Activated CD4-positive, alpha-beta T cell treated with anti-CD3 and anti-CD28 coated beads for 4 hours (primary cell): ENCODE data around the gene SLC35F5.
"Not testable (repeated sequence)": the region's sequence is repeated elsewhere in the genome, so short reads cannot be mapped to it uniquely, and the experiment has no call there.

Experiments
- DNase-seq, 2 donors: peaks; one replicate each; pipeline ENCODE4 v3.0.0-alpha.2; 2020

SLC35F5 gene

GRCh38 chr2:113692698-113693428, 63.6 kb downstream of the SLC35F5 start:
- peak; percentile 8 for DNase-seq

DNA sequence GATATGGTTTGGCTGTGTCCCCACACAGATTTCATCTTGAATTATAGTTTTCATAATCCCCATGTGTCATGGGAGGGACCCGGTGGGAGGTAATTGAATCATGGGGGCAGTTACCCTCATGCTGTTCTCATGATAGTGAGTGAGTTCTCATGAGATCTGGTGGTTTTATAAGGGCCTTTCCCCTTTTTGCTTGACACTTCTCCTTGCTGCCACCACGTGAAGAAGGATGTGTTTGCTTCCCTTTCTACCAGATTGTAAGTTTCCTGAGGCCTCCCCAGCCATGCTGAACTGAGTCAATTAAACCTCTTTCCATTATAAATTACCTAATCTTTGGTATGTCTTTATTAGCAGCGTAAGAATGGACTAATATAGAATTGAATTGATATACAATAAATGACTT, 65.6 kb downstream of the SLC35F5 start:
- not testable (repeated sequence) for DNase-seq

- no peak for DNase-seq
Measured at GRCh38 chr2:113686537-113686936, 69.9 kb downstream of the SLC35F5 start.

GRCh38 chr2:113685471-113685870, 71.0 kb downstream of the SLC35F5 start:
- no peak for DNase-seq

DNA sequence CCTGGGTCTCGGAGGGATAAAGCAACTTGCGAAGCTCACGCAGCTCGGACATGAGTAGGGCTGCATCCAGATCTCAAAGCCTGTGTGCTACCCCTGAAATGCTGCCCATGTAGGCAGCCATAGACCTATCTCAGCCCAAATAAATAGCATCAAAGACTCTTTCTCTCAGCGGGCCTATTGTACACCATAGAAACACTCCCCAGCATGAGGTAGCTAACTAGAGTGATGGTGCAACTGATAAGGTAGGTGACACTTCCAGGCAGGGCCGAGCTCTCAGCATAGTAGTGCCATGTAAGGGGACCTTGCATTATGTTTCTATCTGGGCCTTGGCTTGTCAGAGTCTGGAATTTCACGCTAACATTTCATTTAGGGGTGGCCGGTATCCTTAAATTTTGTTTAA, 77.0 kb downstream of the SLC35F5 start:
- no peak for DNase-seq

DNA sequence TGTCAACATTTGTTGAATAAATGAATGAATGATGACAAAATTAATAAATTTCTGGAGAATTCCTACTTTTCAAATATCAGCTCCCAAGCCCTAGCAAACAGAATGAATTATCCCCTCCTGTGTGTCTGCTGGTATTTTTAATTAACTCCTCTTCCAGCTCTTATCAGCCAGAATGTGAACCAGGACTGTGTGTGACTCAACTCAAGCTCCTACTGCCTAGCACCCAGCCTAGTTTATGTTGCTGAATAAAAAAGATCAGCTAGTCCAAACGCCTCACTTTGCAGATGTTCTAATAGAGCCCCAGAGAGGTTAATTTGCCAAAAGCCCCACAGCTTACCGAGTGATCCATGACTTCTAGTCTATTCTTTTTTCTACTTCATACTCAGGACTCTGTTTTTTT, 79.1 kb downstream of the SLC35F5 start:
- no peak for DNase-seq

GRCh38 chr2:113676623-113677266, 79.7 kb downstream of the SLC35F5 start:
- no peak for DNase-seq

DNA sequence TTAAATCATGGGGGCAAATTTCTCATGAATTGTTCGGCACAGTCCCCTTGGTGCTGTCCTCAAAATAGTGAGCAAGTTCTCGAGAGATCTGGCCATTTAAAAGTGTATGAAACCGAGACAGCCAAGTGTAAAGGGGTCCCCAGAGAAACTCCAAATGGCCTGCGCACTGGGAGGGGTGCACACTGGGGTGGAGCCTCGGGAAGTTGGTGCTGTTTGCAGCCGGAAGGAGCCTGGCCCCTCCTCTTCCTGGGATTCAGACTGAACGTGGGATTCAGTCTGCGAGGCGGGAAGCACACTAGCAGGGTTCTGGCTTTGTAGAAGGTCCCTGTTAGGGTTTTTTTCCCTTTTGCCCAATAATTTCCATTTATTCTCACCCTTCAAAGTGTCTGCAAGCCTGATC, 80.6 kb downstream of the SLC35F5 start:
- no peak for DNase-seq

- no peak for DNase-seq
Measured at GRCh38 chr2:113672326-113672932, 84.0 kb downstream of the SLC35F5 start.

DNA sequence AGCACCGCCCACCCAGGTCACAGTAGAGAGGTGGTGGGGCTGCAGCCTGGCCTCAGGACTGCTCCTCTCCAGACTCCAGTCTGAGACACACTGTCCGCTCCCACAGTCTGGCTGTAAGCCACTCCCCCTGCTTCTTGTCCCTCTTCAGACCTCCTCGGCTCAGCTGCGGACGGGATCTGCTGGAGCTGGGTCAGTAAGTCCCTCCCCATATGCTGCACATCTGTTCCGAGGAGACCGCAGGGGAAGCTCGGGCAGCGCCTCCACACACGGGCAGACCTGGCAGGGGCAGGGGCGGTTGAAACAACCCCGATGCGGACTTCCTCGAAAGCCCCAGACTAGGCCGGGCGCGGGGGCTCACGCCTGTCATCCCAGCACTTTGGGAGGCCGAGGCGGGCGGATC, 87.4 kb downstream of the SLC35F5 start:
- not testable (repeated sequence) for DNase-seq

GRCh38 chr2:113664761-113665533, 91.5 kb downstream of the SLC35F5 start:
- not testable (repeated sequence) for DNase-seq

DNA sequence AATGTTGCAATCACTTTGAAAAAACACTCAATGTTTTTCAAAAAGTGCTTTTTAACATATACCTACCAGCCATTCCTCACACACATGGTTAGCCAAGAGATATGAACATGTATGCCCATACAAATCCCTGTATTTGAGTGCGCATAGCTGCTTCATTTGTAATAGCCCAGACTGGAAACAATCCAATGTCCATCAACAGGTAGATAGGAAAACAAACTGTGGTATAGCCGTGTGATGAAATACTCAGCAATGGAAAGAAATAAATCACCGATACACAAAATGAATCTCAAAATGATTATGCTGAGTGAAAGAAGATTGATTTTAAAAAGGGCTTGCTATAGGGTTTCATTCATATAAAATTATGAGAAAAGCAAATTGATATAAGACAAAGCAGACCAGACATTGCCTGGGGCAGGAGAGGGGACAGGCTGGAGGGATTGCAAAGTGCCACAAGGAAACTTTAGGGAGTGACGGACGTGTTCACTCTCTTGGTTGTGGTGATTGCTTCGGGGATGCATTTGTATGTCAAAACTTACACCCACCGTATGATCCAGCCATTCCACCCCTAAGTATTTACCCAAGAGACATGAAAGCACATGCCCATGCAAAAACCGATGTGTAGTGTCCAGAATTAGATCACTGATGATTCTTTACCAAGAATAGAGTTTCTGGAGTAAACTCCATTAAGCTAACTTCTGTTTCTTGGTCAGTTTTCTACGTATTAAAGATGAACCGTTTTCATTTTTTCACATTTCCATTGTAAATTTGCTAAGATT, 93.0 kb downstream of the SLC35F5 start:
- DNase-seq = not testable (repeated sequence)
